Astrocyte (in vitro differentiated cells and primary cell): ENCODE measurements around the gene SRSF3.

Experiments
- CTCF ChIP-seq: IDR thresholded peaks from 2 replicates; pipeline ENCODE4 v1.5.1; 2011; ENCODE audit warnings: low read depth, mild to moderate bottlenecking, inconsistent platforms, low read length, moderate library complexity; ENCODE audit not compliant: insufficient read depth
- EZH2 ChIP-seq: IDR thresholded peaks from 2 replicates; pipeline ENCODE4 v1.6.1; 2012; ENCODE audit warnings: mild to moderate bottlenecking, low read length, inconsistent platforms; ENCODE audit not compliant: insufficient read depth

GRCh38 chr6:36622901-36623546 is 28.9 kb downstream of the SRSF3 start:
- no peak for TF ChIP-seq CTCF
- no peak for TF ChIP-seq EZH2
